Keratinocyte (primary cell): ENCODE measurements around the gene SCFD2. TPM values are rescaled to one million over a fixed set of nuclear protein-coding genes. Genes with fewer than 3 reads are reported as not detected.

Experiments
- DNase-seq: peaks from one replicate; pipeline ENCODE4 v3.0.0-alpha.2; 2011; ENCODE audit warnings: low read depth, missing footprints, low spot score
- FAIRE-seq: peaks from 2 replicates; lab custom pipeline; 2011; peaks lifted over from hg19 to GRCh38; lab: Jason Lieb, UNC
- H2AFZ ChIP-seq: 2 replicates; pipeline ENCODE4 v1.6.0; 2012; ENCODE audit warnings: low read length, control low read depth, inconsistent platforms; ENCODE audit not compliant: control insufficient read depth
- H3K27ac ChIP-seq: 2 replicates; pipeline ENCODE4 v1.5.1; 2011; ENCODE audit warnings: low read length; ENCODE audit not compliant: control insufficient read depth, insufficient read depth
- H3K27me3 ChIP-seq: 3 replicates; pipeline ENCODE4 v1.6.0; 2011; ENCODE audit warnings: low read length; ENCODE audit not compliant: control insufficient read depth, insufficient read depth; ENCODE audit errors: extremely low read depth
- H3K36me3 ChIP-seq, 2 experiments: 2 replicates in 1 of 2; 3 replicates in 1 of 2; pipeline ENCODE4 v1.5.1; 2011; ENCODE audit warnings: low read length in 2 of 2, mild to moderate bottlenecking in 1 of 2; ENCODE audit not compliant: control insufficient read depth in 2 of 2, insufficient read depth in 2 of 2; ENCODE audit errors: extremely low read depth in 1 of 2
- H3K4me1 ChIP-seq: 3 replicates; pipeline ENCODE4 v1.5.1; 2011; ENCODE audit warnings: low read length; ENCODE audit not compliant: control insufficient read depth, insufficient read depth; ENCODE audit errors: extremely low read depth
- H3K4me2 ChIP-seq: 3 replicates; pipeline ENCODE4 v1.6.0; 2011; ENCODE audit warnings: low read depth, low read length; ENCODE audit not compliant: control insufficient read depth, insufficient read depth; ENCODE audit errors: extremely low read depth
- H3K4me3 ChIP-seq, 3 experiments: fragments of 200-600 bp in 1 of 3; sonication (generic) in 1 of 3; 2 replicates in 2 of 3; 3 replicates in 1 of 3; pipeline ENCODE4 v1.5.1; 2011 to 2016; ENCODE audit warnings: low read length in 3 of 3, mild to moderate bottlenecking in 3 of 3, control low read depth in 2 of 3, inconsistent platforms in 1 of 3, low read depth in 1 of 3, mixed read lengths in 1 of 3, mixed run types in 1 of 3, moderate library complexity in 1 of 3; ENCODE audit not compliant: control insufficient read depth in 2 of 3, insufficient read depth in 2 of 3; ENCODE audit errors: extremely low read depth in 1 of 3
- H3K79me2 ChIP-seq: 2 replicates; pipeline ENCODE4 v1.6.0; 2012; ENCODE audit warnings: low read length; ENCODE audit not compliant: control insufficient read depth, insufficient read depth
- H3K9ac ChIP-seq: 3 replicates; pipeline ENCODE4 v1.6.0; 2011; ENCODE audit warnings: low read length; ENCODE audit not compliant: control insufficient read depth, insufficient read depth; ENCODE audit errors: extremely low read depth
- H3K9me1 ChIP-seq: 3 replicates; pipeline ENCODE4 v1.6.0; 2011; ENCODE audit warnings: low read length; ENCODE audit not compliant: control insufficient read depth, insufficient read depth; ENCODE audit errors: extremely low read depth
- H3K9me3 ChIP-seq: 2 replicates; pipeline ENCODE4 v1.5.1; 2012; ENCODE audit warnings: low read depth, low read length; ENCODE audit not compliant: control insufficient read depth
- H4K20me1 ChIP-seq: 3 replicates; pipeline ENCODE4 v1.6.0; 2011; ENCODE audit warnings: low read length; ENCODE audit not compliant: control insufficient read depth, insufficient read depth; ENCODE audit errors: extremely low read depth
- EZH2 ChIP-seq: IDR thresholded peaks from one replicate; pipeline ENCODE4 v1.6.1; 2012; ENCODE audit warnings: inconsistent platforms, mild to moderate bottlenecking, low read length, moderate library complexity
- dilution Hi-C: fragments of 300-500 bp; cut with MboI; formaldehyde crosslinking; loops from one replicate; pipeline ENCODE4 v1.7.0; 2020; ENCODE audit warnings: low sequenced_read_pairs; ENCODE audit not compliant: extremely low pct_ligation_motif_present
- polyA plus RNA-seq, 5 experiments: library from polyadenylated mRNA; depleted of rRNA in 3 of 5; stranded (reverse) in 3 of 5; stranded (forward) in 1 of 5; unstranded in 1 of 5; fragments of >200 nt; gene quantifications; 1 replicate in 1 of 5; 2 replicates in 3 of 5; 3 replicates in 1 of 5; pipeline versions ENCODE4 v1.2.1 to v1.2.3, GENCODE V29; 2011 to 2012; ENCODE audit warnings: missing spikeins in 2 of 5, low read depth in 1 of 5, low replicate concordance in 1 of 5
- TF ChIP-seq, protein P1 (sequence below), 3 experiments: IDR thresholded peaks in 1 of 3; conservative IDR thresholded peaks in 1 of 3; optimal IDR thresholded peaks in 1 of 3; 2 replicates in 2 of 3; 3 replicates in 1 of 3; pipeline versions ENCODE3 to v1.5.1; 2011; ENCODE audit warnings: low read length in 3 of 3, mild to moderate bottlenecking in 3 of 3, moderate library complexity in 2 of 3, control low read depth in 1 of 3, inconsistent platforms in 1 of 3; ENCODE audit not compliant: insufficient read depth in 2 of 3; ENCODE audit errors: extremely low read depth in 1 of 3

The SCFD2 gene
- polyA plus RNA-seq, 1 donor (not counting 4 experiments of a cell fraction or from before 2014, with no cell fraction given): 13.9 TPM

DNA sequence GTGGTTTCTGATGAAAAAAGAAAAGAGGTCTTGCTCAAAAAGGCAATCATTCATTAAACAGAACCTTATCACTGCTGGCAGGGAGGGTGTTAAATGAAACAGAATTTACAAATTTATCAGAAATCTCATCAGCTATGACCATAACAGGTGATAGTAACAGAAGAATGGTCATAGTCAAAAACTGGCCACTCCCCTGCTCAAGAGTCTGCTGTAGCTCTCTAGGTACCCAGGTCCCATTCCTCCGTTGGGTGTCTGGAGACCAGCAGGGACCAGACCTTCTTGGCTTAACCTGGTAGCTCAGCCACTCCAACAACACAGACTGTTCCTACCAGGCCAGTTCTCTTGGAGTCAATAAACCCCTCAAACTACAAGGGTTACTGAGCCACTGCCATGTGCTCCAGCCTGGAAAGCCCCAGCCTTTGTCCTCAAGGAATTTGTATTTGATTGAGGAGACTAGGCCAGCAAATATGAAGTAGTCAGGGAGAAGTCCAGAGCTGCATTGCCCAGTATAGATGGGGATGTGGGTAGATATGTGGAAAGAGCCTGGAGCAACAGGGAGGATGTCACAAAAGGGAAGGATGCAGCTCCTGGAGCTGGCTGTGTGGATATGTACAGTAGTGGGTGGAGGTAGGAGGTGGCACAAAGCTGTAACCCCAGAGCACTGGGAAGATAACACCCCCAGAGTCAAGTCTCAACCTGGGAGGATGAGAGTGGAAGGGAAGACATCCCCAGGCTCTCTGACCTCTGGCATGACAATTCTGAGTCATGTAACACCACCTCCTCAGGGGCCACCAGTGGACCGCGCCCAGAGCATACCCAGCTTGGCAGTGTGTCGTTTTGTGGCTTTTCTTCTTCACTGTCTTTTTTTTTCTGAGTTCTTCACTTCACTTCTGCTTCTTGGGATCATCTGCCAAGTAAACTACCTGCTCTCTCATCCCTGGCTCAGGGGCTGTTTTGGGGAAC, 481.9 kb downstream of the SCFD2 start:
- Histone ChIP-seq H3K9ac (no peak overlapping the region), H2AFZ (no peak overlapping the region), H3K9me1 (no peaks in the 10 kb centered on the region), H3K4me3 (no peak overlapping the region), H3K9me3 (no peaks in the 10 kb centered on the region), H3K79me2 (no peaks in the 10 kb centered on the region), H4K20me1 (no peaks in the 10 kb centered on the region), H3K27ac (no peak overlapping the region), H3K4me1 (peaks cover 4% of the 10 kb centered on the region), H3K4me2 (no peak overlapping the region), H3K27me3 (no peaks in the 10 kb centered on the region), H3K36me3 (peaks cover 0 to 1% of the 10 kb centered on the region in 2 experiments)
- FAIRE-seq (no peak), DNase-seq (no peak)
- dilution Hi-C loops: no loop called here
- TF ChIP-seq, protein P1, sequence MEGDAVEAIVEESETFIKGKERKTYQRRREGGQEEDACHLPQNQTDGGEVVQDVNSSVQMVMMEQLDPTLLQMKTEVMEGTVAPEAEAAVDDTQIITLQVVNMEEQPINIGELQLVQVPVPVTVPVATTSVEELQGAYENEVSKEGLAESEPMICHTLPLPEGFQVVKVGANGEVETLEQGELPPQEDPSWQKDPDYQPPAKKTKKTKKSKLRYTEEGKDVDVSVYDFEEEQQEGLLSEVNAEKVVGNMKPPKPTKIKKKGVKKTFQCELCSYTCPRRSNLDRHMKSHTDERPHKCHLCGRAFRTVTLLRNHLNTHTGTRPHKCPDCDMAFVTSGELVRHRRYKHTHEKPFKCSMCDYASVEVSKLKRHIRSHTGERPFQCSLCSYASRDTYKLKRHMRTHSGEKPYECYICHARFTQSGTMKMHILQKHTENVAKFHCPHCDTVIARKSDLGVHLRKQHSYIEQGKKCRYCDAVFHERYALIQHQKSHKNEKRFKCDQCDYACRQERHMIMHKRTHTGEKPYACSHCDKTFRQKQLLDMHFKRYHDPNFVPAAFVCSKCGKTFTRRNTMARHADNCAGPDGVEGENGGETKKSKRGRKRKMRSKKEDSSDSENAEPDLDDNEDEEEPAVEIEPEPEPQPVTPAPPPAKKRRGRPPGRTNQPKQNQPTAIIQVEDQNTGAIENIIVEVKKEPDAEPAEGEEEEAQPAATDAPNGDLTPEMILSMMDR (optimal IDR thresholded peaks at IDR 0.05 in 1 of 3, IDR thresholded peaks at IDR 0.05 in 1 of 3, conservative IDR thresholded peaks at IDR 0.05 in 1 of 3; ENCODE audit: extremely low read depth in 1 of 3, insufficient read depth in 2 of 3, low read length in 3 of 3): no peak
- TF ChIP-seq EZH2: no peak

DNA sequence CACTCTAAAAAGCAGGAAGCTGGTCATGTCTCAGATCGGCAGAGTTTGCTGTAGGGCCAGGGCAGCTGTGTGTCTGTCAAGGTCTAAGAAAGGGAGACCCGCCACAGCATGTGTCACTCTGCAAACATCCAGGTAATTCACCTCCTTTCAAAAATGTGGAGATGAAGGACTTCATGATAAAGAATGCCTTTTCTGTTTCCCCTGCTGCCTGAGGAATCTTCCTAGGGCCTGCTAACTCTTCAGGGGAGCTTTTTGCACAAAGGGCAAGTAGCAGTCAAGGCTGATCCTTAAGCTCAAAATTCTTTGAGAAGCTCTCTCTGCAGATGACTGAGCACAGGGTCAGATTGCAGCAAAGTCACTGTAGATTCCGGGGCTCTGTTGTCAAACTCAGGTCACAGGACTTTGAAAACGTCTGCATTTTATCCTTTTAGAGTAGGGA, 482.7 kb downstream of the SCFD2 start:
- DNase-seq (no peak), FAIRE-seq (no peak)
- no peak overlapping the region for H3K4me2 ChIP-seq
- no peaks in the 10 kb centered on the region for H3K9me3 ChIP-seq
- no peak overlapping the region for H3K9ac ChIP-seq
- H3K36me3 ChIP-seq: peaks cover 0 to 1% of the 10 kb centered on the region in 2 experiments
- no peak overlapping the region for H3K27ac ChIP-seq
- H3K9me1 ChIP-seq: no peaks in the 10 kb centered on the region
- dilution Hi-C loops: no loop called here
- no peak overlapping the region for H2AFZ ChIP-seq
- no peaks in the 10 kb centered on the region for H3K79me2 ChIP-seq
- TF ChIP-seq, protein P1 (optimal IDR thresholded peaks at IDR 0.05 in 1 of 3, IDR thresholded peaks at IDR 0.05 in 1 of 3, conservative IDR thresholded peaks at IDR 0.05 in 1 of 3; ENCODE audit: extremely low read depth in 1 of 3, insufficient read depth in 2 of 3, low read length in 3 of 3): no peak
- TF ChIP-seq EZH2: no peak
- H3K4me1 ChIP-seq: peaks cover 4% of the 10 kb centered on the region
- no peaks in the 10 kb centered on the region for H3K27me3 ChIP-seq
- no peak overlapping the region for H3K4me3 ChIP-seq
- H4K20me1 ChIP-seq: no peaks in the 10 kb centered on the region
